ENCODE measurements around the gene U2SURP.
"Not testable (repeated sequence)": the region's sequence is repeated elsewhere in the genome, so short reads cannot be mapped to it uniquely, and the experiment has no call there.

U2SURP gene

DNA sequence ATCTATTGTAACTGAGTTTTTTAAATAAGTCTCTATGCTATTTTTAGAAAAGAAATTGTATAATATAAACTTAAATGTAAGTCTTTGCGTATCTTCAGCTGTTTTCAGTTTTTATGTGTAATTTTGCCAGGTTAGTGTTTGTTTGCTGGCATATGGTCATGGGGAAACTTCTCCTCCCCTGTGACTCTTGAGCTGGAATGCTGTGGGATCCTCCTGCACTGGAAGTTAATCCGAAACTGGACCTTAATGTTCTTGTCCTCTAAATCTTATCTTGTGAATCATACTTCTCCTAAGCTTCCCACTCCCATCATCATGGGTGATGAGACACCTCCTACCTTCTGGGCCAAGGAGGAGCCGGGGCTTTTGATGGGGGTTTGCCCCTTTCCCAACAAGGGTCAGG, 65.8 kb downstream of the U2SURP start:
- no peak for DNase-seq (ENCODE audit: low spot score)
- Histone ChIP-seq H3K4me3 (no peak overlapping the region), H3K27ac (no peak overlapping the region)
- TF ChIP-seq CTCF (IDR thresholded peaks at IDR 0.05), result no peak

- Histone ChIP-seq H3K4me3 (no peak overlapping the region), H3K27ac (no peak overlapping the region)
- TF ChIP-seq CTCF (IDR thresholded peaks at IDR 0.05), result no peak
- DNase-seq (ENCODE audit: low spot score), result no peak
Observed at GRCh38 chr3:143068059-143068458, 66.7 kb downstream of the U2SURP start.

DNA sequence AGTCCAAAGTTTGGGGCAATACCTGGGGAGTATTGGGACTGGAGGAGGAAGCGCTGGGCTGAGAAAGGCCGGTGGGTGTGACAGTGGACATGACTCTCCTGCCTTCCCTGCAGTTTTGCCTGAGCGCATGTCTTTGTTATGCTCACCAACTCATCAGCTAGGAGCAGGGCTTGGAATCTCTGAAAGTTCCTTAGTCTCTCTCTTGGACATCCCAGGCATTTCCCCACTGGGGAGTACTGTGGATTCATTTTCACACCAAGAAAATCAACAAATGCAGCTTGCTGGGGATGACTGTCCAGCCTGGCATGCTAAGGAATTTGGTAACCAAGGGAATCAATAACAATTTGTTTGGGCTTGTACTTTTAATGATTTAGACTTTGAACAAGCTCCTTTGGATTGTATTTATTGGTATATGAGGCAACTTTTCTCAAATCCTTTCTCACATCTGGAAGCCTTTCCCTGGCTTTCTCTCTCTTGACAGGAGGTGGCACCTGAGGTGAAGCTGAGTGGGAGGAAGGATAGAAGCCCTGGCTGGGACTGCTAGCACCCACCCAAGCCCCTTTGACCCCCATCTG, 69.7 kb downstream of the U2SURP start:
- DNase-seq (ENCODE audit: low spot score), result no peak
- TF ChIP-seq CTCF (IDR thresholded peaks at IDR 0.05), result no peak
- Histone ChIP-seq H3K27ac (no peak overlapping the region), H3K4me3 (no peak overlapping the region)

- Histone ChIP-seq H3K4me3 (no peak overlapping the region), H3K27ac (no peak overlapping the region)
- no peak for DNase-seq (ENCODE audit: low spot score)
- no peak for TF ChIP-seq CTCF (IDR thresholded peaks at IDR 0.05)
Observed at GRCh38 chr3:143071776-143072175, 70.4 kb downstream of the U2SURP start.

DNA sequence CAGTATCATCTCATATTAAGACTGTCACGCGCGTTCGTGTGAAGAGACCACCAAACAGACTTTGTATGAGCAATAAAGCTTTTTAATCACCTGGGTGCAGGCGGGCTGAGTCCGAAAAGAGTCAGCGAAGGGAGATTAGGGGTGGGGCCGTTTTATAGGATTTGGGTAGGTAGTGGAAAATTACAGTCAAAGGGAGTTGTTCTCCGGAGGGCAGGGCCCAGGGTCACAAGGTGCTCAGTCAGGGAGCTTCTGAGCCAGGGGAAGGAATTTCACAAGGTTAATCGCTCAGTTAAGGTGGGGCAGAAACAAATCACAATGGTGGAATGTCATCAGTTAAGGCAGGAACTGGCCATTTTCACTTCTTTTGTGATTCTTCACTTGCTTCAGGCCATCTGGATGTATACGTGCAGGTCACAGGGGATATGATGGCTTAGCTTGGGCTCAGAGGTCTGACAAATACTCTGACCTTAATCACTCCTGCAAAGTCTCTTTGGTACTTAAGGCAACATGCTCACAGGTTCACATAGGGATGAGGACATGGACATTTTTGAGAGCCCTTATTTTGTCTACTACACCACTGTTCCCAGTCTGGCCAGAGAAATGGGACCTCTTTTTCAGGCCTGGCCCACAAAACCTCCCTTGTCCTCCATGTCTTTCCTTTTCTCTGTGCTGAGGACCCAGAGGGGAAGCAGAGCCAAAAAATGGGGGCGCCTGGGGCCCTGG, 71.1 kb downstream of the U2SURP start:
- DNase-seq (ENCODE audit: low spot score); H3K4me3 ChIP-seq; H3K27ac ChIP-seq: not testable (repeated sequence)

GRCh38 chr3:143073541-143073940, 72.2 kb downstream of the U2SURP start:
- DNase-seq (ENCODE audit: low spot score); H3K4me3 ChIP-seq; H3K27ac ChIP-seq: not testable (repeated sequence)

DNA sequence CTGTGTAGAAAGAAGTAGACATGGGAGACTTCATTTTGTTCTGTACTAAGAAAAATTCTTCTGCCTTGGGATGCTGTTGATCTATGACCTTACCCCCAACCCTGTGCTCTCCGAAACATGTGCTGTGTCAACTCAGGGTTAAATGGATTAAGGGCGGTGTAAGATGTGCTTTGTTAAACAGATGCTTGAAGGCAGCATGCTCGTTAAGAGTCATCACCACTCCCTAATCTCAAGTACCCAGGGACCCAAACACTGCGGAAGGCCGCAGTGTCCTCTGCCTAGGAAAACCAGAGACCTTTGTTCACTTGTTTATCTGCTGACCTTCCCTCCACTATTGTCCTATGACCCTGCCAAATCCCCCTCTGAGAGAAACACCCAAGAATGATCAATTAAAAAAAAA, 72.6 kb downstream of the U2SURP start:
- not testable (repeated sequence) for DNase-seq (ENCODE audit: low spot score); H3K27ac ChIP-seq; H3K4me3 ChIP-seq

DNA sequence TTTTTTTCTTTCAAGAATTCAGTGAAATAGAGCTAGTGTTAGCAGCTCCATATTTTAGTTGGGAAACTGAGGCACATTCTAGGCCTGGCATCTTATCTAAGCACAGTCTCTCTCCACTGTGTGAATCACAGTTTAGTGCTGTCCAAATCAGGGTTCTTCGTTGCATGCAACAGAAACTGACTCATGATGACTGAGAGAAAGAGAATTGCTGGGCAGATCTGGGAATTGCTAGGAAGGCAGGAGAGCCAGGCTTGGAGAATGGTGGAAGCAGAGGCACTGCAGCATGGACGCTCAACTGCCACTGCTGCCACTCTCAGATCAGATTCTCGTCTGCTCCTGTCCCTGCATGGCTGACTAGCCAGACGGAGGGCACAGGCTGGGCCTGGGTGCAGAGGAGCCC, 77.5 kb downstream of the U2SURP start:
- no peak overlapping the region for H3K27ac ChIP-seq
- H3K4me3 ChIP-seq, result no peak overlapping the region
- no peak for DNase-seq (ENCODE audit: low spot score)
- no peak for TF ChIP-seq CTCF (IDR thresholded peaks at IDR 0.05)

All from coronary artery (tissue), 2 donors.